Measurements from ENCODE around the gene KRT14.

DNA sequence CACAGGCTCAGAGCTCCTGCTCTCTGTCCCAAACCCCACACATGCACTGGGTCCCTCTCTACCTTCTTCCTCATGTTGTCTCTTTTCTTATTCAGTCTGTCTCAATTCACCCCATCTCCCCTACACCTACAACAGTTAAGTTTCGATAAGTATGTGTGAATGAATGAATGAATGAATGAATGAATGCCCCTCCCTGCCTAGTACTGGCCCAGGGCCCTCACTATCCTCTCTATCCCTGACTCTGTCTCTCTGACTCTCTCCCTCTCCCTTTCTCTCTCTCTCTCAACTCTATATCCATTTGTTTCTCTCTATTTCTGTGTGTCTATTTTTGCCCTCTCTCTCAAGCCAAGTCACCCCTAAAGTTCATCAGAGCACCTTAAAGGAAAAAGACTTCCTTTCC, 8.2 kb downstream of the KRT14 start:
- TF ChIP-seq CTCF (IDR thresholded peaks at IDR 0.05; ENCODE audit: extremely low read depth in 1 of 2, insufficient read depth in 1 of 2, low read depth in 1 of 2, low read length in 2 of 2) (no peak), GATA2 (IDR thresholded peaks at IDR 0.05; ENCODE audit: insufficient read depth, insufficient read length, low read depth, low read length) (no peak), MAX (IDR thresholded peaks at IDR 0.05; ENCODE audit: insufficient read depth, insufficient read length) (no peak)

Measured in endothelial cell of umbilical vein (primary cell).